K562 (cell line): ENCODE measurements around the gene ZNF554. TPM values are rescaled to one million over a fixed set of nuclear protein-coding genes. Genes with fewer than 3 reads are reported as not detected.

ENCODE experiments used
- AFF4 ChIP-seq: sonication (generic); formaldehyde crosslinking; IDR thresholded peaks from 2 replicates; pipeline ENCODE4 v1.8.0; 2023; ENCODE audit warnings: mild to moderate bottlenecking, missing genetic modification reagents
- CTCF ChIP-seq, 3 experiments: IDR thresholded peaks in 2 of 3; conservative IDR thresholded peaks in 1 of 3; 2 replicates each; pipeline ENCODE4 v1.5.1; 2011 to 2012; ENCODE audit warnings: low read length in 3 of 3, mild to moderate bottlenecking in 3 of 3, control low read depth in 2 of 3, improper control_type of control experiment in 1 of 3, inconsistent platforms in 1 of 3, low read depth in 1 of 3, mixed read lengths in 1 of 3, moderate library complexity in 1 of 3; ENCODE audit not compliant: insufficient read depth in 2 of 3
- IRF2 ChIP-seq: sonication (generic); formaldehyde crosslinking; IDR thresholded peaks from 2 replicates; pipeline ENCODE4 v1.8.1; 2022; ENCODE audit warnings: mild to moderate bottlenecking, missing genetic modification reagents
- MYBL2 ChIP-seq, 2 experiments: fragments of 450-650 bp in 1 of 2; sonication (generic) in 1 of 2; formaldehyde crosslinking in 1 of 2; IDR thresholded peaks; 2 replicates each; pipeline versions ENCODE4 v1.6.1 to v1.8.1; 2017 to 2022; ENCODE audit warnings: borderline replicate concordance in 1 of 2, inconsistent platforms in 1 of 2, low read depth in 1 of 2, mild to moderate bottlenecking in 1 of 2, missing genetic modification reagents in 1 of 2, moderate library complexity in 1 of 2
- PREB ChIP-seq: sonication (generic); formaldehyde crosslinking; IDR thresholded peaks from 2 replicates; pipeline ENCODE4 v1.8.1; 2023; ENCODE audit warnings: mild to moderate bottlenecking, missing genetic modification reagents
- PTBP1 ChIP-seq: fragments of 200-400 bp; formaldehyde crosslinking; IDR thresholded peaks from 2 replicates; pipeline ENCODE4 v1.6.1; 2017; ENCODE audit warnings: low read depth, low read length
- RFX5 ChIP-seq: IDR thresholded peaks from 2 replicates; pipeline ENCODE4 v1.6.1; 2011; ENCODE audit warnings: low read depth, mild to moderate bottlenecking, improper control_type of control experiment, low read length
- SLC30A9 ChIP-seq: fragments of 250-450 bp; sonication (Bioruptor Pico); IDR thresholded peaks from 2 replicates; pipeline ENCODE4 v1.8.0; 2022; ENCODE audit warnings: mild to moderate bottlenecking, moderate library complexity
- TEAD1 ChIP-seq, 2 experiments: fragments of 450-650 bp in 1 of 2; sonication (generic) in 1 of 2; formaldehyde crosslinking; IDR thresholded peaks; 2 replicates each; pipeline versions ENCODE4 v1.4.0 to v1.8.0; 2020 to 2022; ENCODE audit warnings: mild to moderate bottlenecking in 2 of 2, missing genetic modification reagents in 1 of 2
- ZC3H8 ChIP-seq: fragments of 450-650 bp; IDR thresholded peaks from 2 replicates; pipeline ENCODE4 v1.6.1; 2017
- ZNF143 ChIP-seq: sonication (generic); formaldehyde crosslinking; IDR thresholded peaks from 2 replicates; pipeline ENCODE4 v1.9.0; 2022; ENCODE audit warnings: mild to moderate bottlenecking, missing genetic modification reagents
- ZNF197 ChIP-seq: fragments of 200-800 bp; sonication (Bioruptor generic); IDR thresholded peaks from 2 replicates; pipeline ENCODE4 v1.6.1; 2016; ENCODE audit warnings: low read depth, missing genetic modification characterization, missing compliant biosample characterization
- ZNF408 ChIP-seq: fragments of 250-450 bp; sonication (Bioruptor Pico); IDR thresholded peaks from 2 replicates; pipeline ENCODE4 v1.4.0; 2020; ENCODE audit warnings: low read depth, mild to moderate bottlenecking, moderate library complexity
- polyA plus RNA-seq, 8 experiments: library from polyadenylated mRNA; depleted of rRNA in 4 of 8; stranded (reverse) in 5 of 8; unstranded in 3 of 8; fragments of >200 nt; fragmentation: Nextera tagmentation in 2 of 8; fragmentation: Illumina TruSeq in 1 of 8; extraction: Ambion mirVana in 2 of 8; extraction: Trizol in 1 of 8; gene quantifications; 2 replicates each; pipeline versions ENCODE4 v1.2.1 to v1.2.3, GENCODE V29; 2011 to 2014; ENCODE audit warnings: inconsistent platforms in 1 of 8, missing spikeins in 1 of 8
- total RNA-seq, 7 experiments: library from RNA; depleted of rRNA in 6 of 7; stranded (reverse); fragments of >200 nt in 6 of 7; fragmentation: Illumina TruSeq in 2 of 7; extraction: Trizol in 2 of 7; gene quantifications; 2 replicates each; pipeline versions ENCODE4 v1.2.1 to v1.2.3, GENCODE V29; 2011 to 2021; ENCODE audit warnings: low replicate concordance in 1 of 7

Gene ZNF554
- total and polyA plus RNA-seq, 9 of the 15 experiments (the other 6 are each of a cell fraction or from before 2014, with no cell fraction given), result 0.07 to 1.8 (median 1.1) TPM

GRCh38 chr19:2782936-2783780, 36.5 kb upstream of the ZNF554 start, which contains the start of gene SGTA (continued):
- TF ChIP-seq ZNF143 (CRISPR knock-in tag), result peak; percentile 68; the same call in 1 of the 2 replicates
- no peak for TF ChIP-seq RFX5
- peak; percentile 91; the same call in 1 of the 2 replicates for TF ChIP-seq IRF2 (CRISPR knock-in tag)
- TF ChIP-seq TEAD1 (CRISPR knock-in tag; IDR thresholded peaks at IDR 0.05), result peak; percentile 55 to 97
- peak; percentile 57 to 60 (median 60) for TF ChIP-seq CTCF (IDR thresholded peaks at IDR 0.05 in 2 of 3, conservative IDR thresholded peaks at IDR 0.05 in 1 of 3; ENCODE audit: insufficient read depth in 2 of 3, low read depth in 1 of 3, low read length in 3 of 3)
- no peak for TF ChIP-seq ZNF408 (CRISPR knock-in tag)
- no peak for TF ChIP-seq PTBP1
- peak; percentile 95 for TF ChIP-seq AFF4 (CRISPR knock-in tag)
- no peak for TF ChIP-seq SLC30A9 (CRISPR knock-in tag)
- TF ChIP-seq ZNF197 (CRISPR knock-in tag), result 0 out of 2 replicates have a peak, but pooled peaks have one; percentile 47
- TF ChIP-seq PREB (CRISPR knock-in tag), result 0 out of 2 replicates have a peak, but pooled peaks have one; percentile 22
- TF ChIP-seq MYBL2 (IDR thresholded peaks at IDR 0.05; ENCODE audit: low read depth), result no peak; the same call in 1 of the 2 replicates
- peak; percentile 68; the same call in 1 of the 2 replicates for TF ChIP-seq MYBL2 (CRISPR knock-in tag; IDR thresholded peaks at IDR 0.05; ENCODE audit: borderline replicate concordance)
- TF ChIP-seq ZC3H8, result no peak
